Activated CD8-positive, alpha-beta T cell treated with anti-CD3 and anti-CD28 coated beads for 36 hours (primary cell): ENCODE data around the gene ELP5. TPM values are rescaled to one million over a fixed set of nuclear protein-coding genes. Genes with fewer than 3 reads are reported as not detected.

Experiments used
- ATAC-seq: fragments of 200-7000 bp; cut with Tn5 transposase; one replicate; pipeline ENCODE4 v1.10.0; 2021; ENCODE audit warnings: mild to moderate bottlenecking, moderate library complexity
- CTCF ChIA-PET: fragments of 350-600 bp; sonication (Branson Sonifier 250); formaldehyde crosslinking; loops from one replicate; lab custom pipeline; 2021; ENCODE audit warnings: antibody characterized with exemption; lab: Charles Lee
- POLR2A ChIA-PET: fragments of 350-600 bp; sonication (Branson Sonifier 250); formaldehyde crosslinking; loops from one replicate; lab custom pipeline; 2021; ENCODE audit warnings: antibody characterized with exemption; lab: Charles Lee
- DNase-seq: peaks from one replicate; pipeline ENCODE4 v3.0.0-alpha.2; 2020
- H3K27ac Mint-ChIP-seq: one replicate; pipeline ENCODE4 v1.8.0; 2021; ENCODE audit warnings: mild to moderate bottlenecking, mixed read lengths
- H3K27me3 Mint-ChIP-seq: one replicate; pipeline ENCODE4 v1.8.0; 2021; ENCODE audit warnings: mixed read lengths
- H3K36me3 Mint-ChIP-seq: one replicate; pipeline ENCODE4 v1.8.0; 2021; ENCODE audit warnings: low read depth, mixed read lengths
- H3K4me1 Mint-ChIP-seq: one replicate; pipeline ENCODE4 v1.8.0; 2021; ENCODE audit warnings: low read depth, mixed read lengths
- H3K4me3 Mint-ChIP-seq: one replicate; pipeline ENCODE4 v1.8.0; 2021; ENCODE audit warnings: mild to moderate bottlenecking, moderate library complexity, mixed read lengths
- H3K9me3 Mint-ChIP-seq: one replicate; pipeline ENCODE4 v1.8.0; 2021; ENCODE audit warnings: mixed read lengths
- intact Hi-C: fragments of 100-400 bp; cut with micrococcal nuclease; formaldehyde crosslinking; loops from one replicate; pipeline ENCODE4 v1.10.0; 2022
- total RNA-seq, 2 experiments: library from RNA; stranded (reverse); gene quantifications; one replicate each; pipeline ENCODE4 v1.2.3, GENCODE V29; 2021
- TF ChIP-seq, protein P1 (sequence below): fragments of 200-600 bp; IDR thresholded peaks from one replicate; pipeline ENCODE4 v1.8.0; 2022; ENCODE audit warnings: antibody characterized with exemption, mild to moderate bottlenecking

Gene ELP5
- total RNA-seq, 2 experiments from 2014 or later = 80.2 to 85.4 TPM

DNA sequence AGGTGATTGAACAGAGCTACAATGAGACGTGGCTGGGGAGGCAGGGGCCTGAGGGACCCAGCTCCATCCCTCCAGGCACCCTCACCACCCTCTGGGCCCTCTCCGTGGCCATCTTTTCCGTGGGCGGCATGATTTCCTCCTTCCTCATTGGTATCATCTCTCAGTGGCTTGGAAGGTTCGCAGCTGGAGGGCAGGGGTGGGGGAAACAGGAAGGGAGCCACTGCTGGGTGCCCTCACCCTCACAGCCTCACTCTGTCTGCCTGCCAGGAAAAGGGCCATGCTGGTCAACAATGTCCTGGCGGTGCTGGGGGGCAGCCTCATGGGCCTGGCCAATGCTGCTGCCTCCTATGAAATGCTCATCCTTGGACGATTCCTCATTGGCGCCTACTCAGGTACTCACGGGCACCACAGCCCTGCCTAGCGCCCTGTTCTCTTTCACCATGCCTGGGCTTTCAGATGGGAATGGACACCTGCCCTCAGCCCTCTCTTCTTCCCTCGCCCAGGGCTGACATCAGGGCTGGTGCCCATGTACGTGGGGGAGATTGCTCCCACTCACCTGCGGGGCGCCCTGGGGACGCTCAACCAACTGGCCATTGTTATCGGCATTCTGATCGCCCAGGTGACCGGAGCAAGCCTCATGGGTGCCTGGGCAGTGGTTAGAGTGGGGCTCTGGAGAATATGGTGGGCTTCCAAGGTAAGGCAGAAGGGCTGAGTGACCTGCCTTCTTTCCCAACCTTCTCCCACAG, 31.6 kb downstream of the ELP5 start:
- TF ChIP-seq, protein P1, sequence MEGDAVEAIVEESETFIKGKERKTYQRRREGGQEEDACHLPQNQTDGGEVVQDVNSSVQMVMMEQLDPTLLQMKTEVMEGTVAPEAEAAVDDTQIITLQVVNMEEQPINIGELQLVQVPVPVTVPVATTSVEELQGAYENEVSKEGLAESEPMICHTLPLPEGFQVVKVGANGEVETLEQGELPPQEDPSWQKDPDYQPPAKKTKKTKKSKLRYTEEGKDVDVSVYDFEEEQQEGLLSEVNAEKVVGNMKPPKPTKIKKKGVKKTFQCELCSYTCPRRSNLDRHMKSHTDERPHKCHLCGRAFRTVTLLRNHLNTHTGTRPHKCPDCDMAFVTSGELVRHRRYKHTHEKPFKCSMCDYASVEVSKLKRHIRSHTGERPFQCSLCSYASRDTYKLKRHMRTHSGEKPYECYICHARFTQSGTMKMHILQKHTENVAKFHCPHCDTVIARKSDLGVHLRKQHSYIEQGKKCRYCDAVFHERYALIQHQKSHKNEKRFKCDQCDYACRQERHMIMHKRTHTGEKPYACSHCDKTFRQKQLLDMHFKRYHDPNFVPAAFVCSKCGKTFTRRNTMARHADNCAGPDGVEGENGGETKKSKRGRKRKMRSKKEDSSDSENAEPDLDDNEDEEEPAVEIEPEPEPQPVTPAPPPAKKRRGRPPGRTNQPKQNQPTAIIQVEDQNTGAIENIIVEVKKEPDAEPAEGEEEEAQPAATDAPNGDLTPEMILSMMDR = no peak
- ChIA-PET CTCF (interaction anchor here (1.0 to 10.3 kb wide), 2 partner anchors 15 to 277 kb away, joined by 3 to 144 read pairs; no protein-coding TSS in a partner anchor), POLR2A (interaction anchor here (0.9 to 1.3 kb wide), 3 partner anchors 12 to 46 kb away, joined by 3 to 5 read pairs (median 5); no protein-coding TSS in a partner anchor)
- ATAC-seq = no peak
- DNase-seq = no peak
- Mint-ChIP-seq H3K27me3 (peaks cover 19% of the 10 kb centered on the region), H3K9me3 (no peaks in the 10 kb centered on the region), H3K4me3 (no peak overlapping the region), H3K36me3 (no peaks in the 10 kb centered on the region), H3K4me1 (peaks cover 19% of the 10 kb centered on the region), H3K27ac (no peak overlapping the region)
- intact Hi-C loops = no loop called here

DNA sequence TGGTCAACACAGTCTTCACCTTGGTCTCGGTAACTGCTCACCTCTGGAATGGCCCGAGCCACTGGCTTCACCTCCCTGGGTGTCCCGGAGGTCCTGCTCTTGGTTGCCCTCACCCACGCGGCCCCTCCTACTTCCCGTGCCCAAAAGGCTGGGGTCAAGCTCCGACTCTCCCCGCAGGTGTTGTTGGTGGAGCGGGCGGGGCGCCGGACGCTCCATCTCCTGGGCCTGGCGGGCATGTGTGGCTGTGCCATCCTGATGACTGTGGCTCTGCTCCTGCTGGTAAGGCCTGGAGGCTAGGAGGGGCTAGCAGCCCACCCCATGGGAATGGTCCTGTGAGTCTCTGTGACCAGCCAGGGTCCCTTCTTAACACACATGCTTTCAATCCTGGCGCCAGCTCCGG, 32.9 kb downstream of the ELP5 start:
- POLR2A ChIA-PET = interaction anchor here (1.3 to 1.9 kb wide), 2 partner anchors 12 to 28 kb away, joined by 5 to 11 read pairs; no protein-coding TSS in a partner anchor
- peaks cover 19% of the 10 kb centered on the region for H3K27me3 Mint-ChIP-seq
- no peaks in the 10 kb centered on the region for H3K9me3 Mint-ChIP-seq
- ATAC-seq = no peak
- no peak overlapping the region for H3K27ac Mint-ChIP-seq
- TF ChIP-seq, protein P1 = no peak
- H3K36me3 Mint-ChIP-seq = no peaks in the 10 kb centered on the region
- no peak overlapping the region for H3K4me3 Mint-ChIP-seq
- no peak for DNase-seq
- CTCF ChIA-PET = interaction anchor here (10.3 kb wide), 1 partner anchor 13 kb away, joined by 144 read pairs; no protein-coding TSS in a partner anchor
- H3K4me1 Mint-ChIP-seq = peaks cover 19% of the 10 kb centered on the region
- intact Hi-C loops = no loop called here

DNA sequence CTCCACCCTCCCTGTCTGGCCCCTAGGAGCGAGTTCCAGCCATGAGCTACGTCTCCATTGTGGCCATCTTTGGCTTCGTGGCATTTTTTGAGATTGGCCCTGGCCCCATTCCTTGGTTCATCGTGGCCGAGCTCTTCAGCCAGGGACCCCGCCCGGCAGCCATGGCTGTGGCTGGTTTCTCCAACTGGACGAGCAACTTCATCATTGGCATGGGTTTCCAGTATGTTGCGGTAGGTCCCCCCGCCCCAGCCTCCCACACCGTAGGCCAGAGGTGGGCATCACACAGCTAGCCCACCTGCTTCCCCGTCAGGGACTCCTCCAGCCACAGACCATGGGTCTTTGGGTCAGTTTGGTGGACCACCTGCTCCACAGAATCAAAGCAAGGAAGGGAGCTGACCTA, 33.7 kb downstream of the ELP5 start:
- POLR2A ChIA-PET = interaction anchor here (0.5 to 1.9 kb wide), 2 partner anchors 11 to 29 kb away, joined by 3 to 11 read pairs; partner anchors contain the start of gene GPS2
- Mint-ChIP-seq H3K36me3 (no peaks in the 10 kb centered on the region), H3K4me3 (no peak overlapping the region), H3K27me3 (peaks cover 19% of the 10 kb centered on the region), H3K4me1 (peaks cover 18% of the 10 kb centered on the region), H3K27ac (no peak overlapping the region), H3K9me3 (no peaks in the 10 kb centered on the region)
- intact Hi-C loops = no loop called here
- CTCF ChIA-PET = interaction anchor here (10.3 kb wide), 1 partner anchor 12 kb away, joined by 144 read pairs; no protein-coding TSS in a partner anchor
- no peak for DNase-seq
- ATAC-seq = no peak
- TF ChIP-seq, protein P1 = no peak

DNA sequence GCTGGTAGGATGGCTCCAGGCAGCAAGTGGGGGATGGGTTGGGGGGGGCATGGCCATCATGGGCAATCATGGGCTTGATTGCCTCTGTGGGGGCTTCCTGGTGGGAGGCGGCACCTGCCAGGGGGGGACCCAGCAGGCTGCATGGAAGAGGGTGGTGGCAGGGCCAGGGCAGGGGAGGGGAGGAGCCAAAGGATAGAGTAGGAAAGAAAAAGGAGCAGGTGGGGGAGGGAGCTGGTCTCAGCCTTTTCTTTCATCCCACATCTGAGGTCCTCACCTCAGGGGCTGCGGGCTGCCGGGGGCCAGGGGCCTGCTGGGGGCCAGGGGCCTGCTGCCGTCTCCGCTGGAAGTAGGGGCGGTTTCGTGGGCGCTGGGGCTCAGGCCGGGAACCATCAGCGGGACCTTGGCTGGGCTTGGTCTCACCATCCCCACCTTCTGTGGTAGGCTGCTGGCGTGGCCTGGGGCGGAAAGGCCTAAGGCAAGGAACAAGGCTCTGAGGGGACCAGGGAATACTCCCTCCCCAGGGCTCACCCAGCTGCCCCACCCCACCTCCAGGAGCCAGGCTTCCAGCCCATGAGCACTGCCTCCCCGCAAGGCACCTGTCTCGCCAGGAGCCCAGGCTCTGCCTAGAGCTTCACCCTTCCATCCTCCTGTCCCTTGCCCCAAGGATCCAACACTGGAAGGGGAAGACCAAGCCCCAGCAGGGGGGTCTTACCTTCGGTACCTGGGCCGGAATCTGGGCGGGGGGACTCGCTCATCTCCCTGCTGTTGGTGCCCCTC, 37.4 kb downstream of the ELP5 start:
- intact Hi-C loops = no loop called here
- Mint-ChIP-seq H3K4me3 (no peak overlapping the region), H3K9me3 (no peaks in the 10 kb centered on the region), H3K36me3 (no peaks in the 10 kb centered on the region), H3K27ac (no peak overlapping the region), H3K4me1 (peaks cover 3% of the 10 kb centered on the region), H3K27me3 (peaks cover 14% of the 10 kb centered on the region)
- ChIA-PET CTCF (no interaction called here), POLR2A (interaction anchor here (0.6 to 1.9 kb wide), 2 partner anchors 8 to 397 kb away, joined by 4 to 5 read pairs; partner anchors contain the start of gene SLC2A4)
- no peak for ATAC-seq
- TF ChIP-seq, protein P1 = no peak
- no peak for DNase-seq
